Loucy (cell line): ENCODE data around the gene CYP19A1.

ENCODE experiments used
- H2AFZ ChIP-seq: fragments of 200-600 bp; sonication (generic); 2 replicates; pipeline ENCODE4 v1.6.0; 2016; ENCODE audit warnings: antibody characterized with exemption, mild to moderate bottlenecking, low read length, moderate library complexity
- H3F3A ChIP-seq: fragments of 200-600 bp; 2 replicates; pipeline ENCODE4 v1.6.0; 2016; ENCODE audit warnings: antibody characterized with exemption, low read depth, mild to moderate bottlenecking
- H3K27me3 ChIP-seq: fragments of 200-600 bp; sonication (generic); 2 replicates; pipeline ENCODE4 v1.6.1; 2014; ENCODE audit warnings: low read length, mild to moderate bottlenecking; ENCODE audit not compliant: insufficient read depth, poor library complexity, severe bottlenecking
- H3K36me3 ChIP-seq: fragments of 200-600 bp; sonication (generic); 2 replicates; pipeline ENCODE4 v1.6.1; 2016; ENCODE audit warnings: low read length; ENCODE audit not compliant: insufficient read depth
- H3K4me1 ChIP-seq: fragments of 200-600 bp; sonication (generic); 2 replicates; pipeline ENCODE4 v1.5.1; 2014; ENCODE audit warnings: low read length, mild to moderate bottlenecking; ENCODE audit not compliant: insufficient read depth, poor library complexity, severe bottlenecking
- H3K4me2 ChIP-seq: fragments of 200-600 bp; sonication (generic); 2 replicates; pipeline ENCODE4 v1.6.0; 2014; ENCODE audit warnings: antibody characterized with exemption, low read length, low read depth, mild to moderate bottlenecking; ENCODE audit not compliant: poor library complexity, severe bottlenecking
- H3K4me3 ChIP-seq: fragments of 200-600 bp; sonication (generic); 2 replicates; pipeline ENCODE4 v1.5.1; 2014; ENCODE audit warnings: low read length, mild to moderate bottlenecking, mixed read lengths; ENCODE audit not compliant: poor library complexity, severe bottlenecking
- H3K79me2 ChIP-seq: fragments of 200-600 bp; sonication (generic); 2 replicates; pipeline ENCODE4 v1.6.1; 2014; ENCODE audit warnings: low read length; ENCODE audit not compliant: insufficient read depth
- H3K9ac ChIP-seq: fragments of 200-600 bp; sonication (generic); 2 replicates; pipeline ENCODE4 v1.6.0; 2014; ENCODE audit warnings: mild to moderate bottlenecking, low read depth, low read length, moderate library complexity; ENCODE audit not compliant: poor library complexity, severe bottlenecking
- H3K9me2 ChIP-seq: fragments of 200-600 bp; sonication (generic); replicated peaks from 2 replicates; pipeline ENCODE4 v1.6.1; 2016; ENCODE audit warnings: low read depth, low read length, mixed read lengths
- H3K9me3 ChIP-seq: fragments of 200-600 bp; sonication (generic); 2 replicates; pipeline ENCODE4 v1.6.1; 2014; ENCODE audit warnings: mild to moderate bottlenecking, antibody characterized with exemption, low read length, low read depth; ENCODE audit not compliant: insufficient read depth
- H4K20me1 ChIP-seq: fragments of 200-600 bp; sonication (generic); 2 replicates; pipeline ENCODE4 v1.6.0; 2014; ENCODE audit warnings: antibody characterized with exemption, low read length, mild to moderate bottlenecking; ENCODE audit not compliant: insufficient read depth, poor library complexity, severe bottlenecking
- EZH2phosphoT487 ChIP-seq: fragments of 200-600 bp; IDR thresholded peaks from 2 replicates; pipeline ENCODE4 v1.6.1; 2018; ENCODE audit warnings: antibody characterized with exemption, mild to moderate bottlenecking, moderate library complexity, borderline replicate concordance
- TF ChIP-seq, protein P1 (sequence below): fragments of 200-600 bp; sonication (generic); conservative IDR thresholded peaks from 2 replicates; pipeline ENCODE4 v1.5.1; 2014; ENCODE audit warnings: mild to moderate bottlenecking, antibody characterized with exemption, low read length

CYP19A1 gene

DNA sequence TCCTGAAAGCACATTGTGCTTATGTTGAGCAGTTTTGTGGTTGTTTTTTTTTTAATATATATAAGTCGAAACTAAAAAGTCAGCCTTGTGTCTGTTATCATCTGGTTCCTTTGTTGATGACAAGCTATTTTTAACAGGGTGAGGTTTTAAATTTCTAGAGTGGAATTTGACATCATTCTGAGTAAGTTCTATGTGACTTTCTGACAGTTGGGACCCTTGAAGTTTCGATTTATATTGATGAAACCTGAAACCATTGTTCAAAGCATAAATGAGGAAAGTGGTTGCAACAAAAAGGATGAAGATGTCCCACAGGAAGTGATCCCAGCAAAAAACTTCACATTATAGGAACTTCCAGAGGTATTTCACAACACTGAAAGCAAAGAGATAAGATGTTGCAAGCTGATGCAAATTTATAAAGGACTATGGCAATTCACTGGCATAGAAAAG lies 94.0 kb downstream of the CYP19A1 start:
- Histone ChIP-seq H3K36me3 (no peaks in the 10 kb centered on the region), H3F3A (peaks cover 3% of the 10 kb centered on the region; the same call in 1 of the 2 replicates), H3K9ac (peak overlapping the region; percentile 8), H2AFZ (peak overlapping the region; percentile 56; the same call in 1 of the 2 replicates), H3K27me3 (no peaks in the 10 kb centered on the region), H4K20me1 (no peaks in the 10 kb centered on the region), H3K4me2 (peak overlapping the region; percentile 28), H3K79me2 (no peaks in the 10 kb centered on the region), H3K4me1 (peaks cover 45% of the 10 kb centered on the region), H3K4me3 (no peak overlapping the region), H3K9me2 (no peaks in the 10 kb centered on the region), H3K9me3 (no peaks in the 10 kb centered on the region)
- TF ChIP-seq, protein P1, sequence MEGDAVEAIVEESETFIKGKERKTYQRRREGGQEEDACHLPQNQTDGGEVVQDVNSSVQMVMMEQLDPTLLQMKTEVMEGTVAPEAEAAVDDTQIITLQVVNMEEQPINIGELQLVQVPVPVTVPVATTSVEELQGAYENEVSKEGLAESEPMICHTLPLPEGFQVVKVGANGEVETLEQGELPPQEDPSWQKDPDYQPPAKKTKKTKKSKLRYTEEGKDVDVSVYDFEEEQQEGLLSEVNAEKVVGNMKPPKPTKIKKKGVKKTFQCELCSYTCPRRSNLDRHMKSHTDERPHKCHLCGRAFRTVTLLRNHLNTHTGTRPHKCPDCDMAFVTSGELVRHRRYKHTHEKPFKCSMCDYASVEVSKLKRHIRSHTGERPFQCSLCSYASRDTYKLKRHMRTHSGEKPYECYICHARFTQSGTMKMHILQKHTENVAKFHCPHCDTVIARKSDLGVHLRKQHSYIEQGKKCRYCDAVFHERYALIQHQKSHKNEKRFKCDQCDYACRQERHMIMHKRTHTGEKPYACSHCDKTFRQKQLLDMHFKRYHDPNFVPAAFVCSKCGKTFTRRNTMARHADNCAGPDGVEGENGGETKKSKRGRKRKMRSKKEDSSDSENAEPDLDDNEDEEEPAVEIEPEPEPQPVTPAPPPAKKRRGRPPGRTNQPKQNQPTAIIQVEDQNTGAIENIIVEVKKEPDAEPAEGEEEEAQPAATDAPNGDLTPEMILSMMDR, result no peak
- no peak for TF ChIP-seq EZH2phosphoT487

DNA sequence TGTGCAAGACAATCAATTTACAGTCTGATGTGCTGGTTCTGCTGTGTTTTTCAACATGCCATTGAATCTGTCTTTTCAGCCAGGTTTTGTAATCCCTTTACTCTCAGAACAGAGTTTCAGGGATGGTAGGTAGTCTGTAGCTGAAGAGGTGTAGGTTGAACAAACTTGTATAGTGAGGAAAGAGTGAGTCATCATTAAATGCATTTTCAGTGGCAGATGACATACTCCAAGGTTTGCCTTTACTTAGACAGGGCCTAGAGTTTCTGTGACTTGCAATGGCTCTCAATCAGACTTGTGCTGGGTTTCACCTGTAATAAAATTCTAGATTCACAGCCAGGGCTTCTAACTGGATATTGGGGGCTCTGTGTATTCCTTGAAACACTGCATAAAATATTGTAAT lies 94.6 kb downstream of the CYP19A1 start:
- no peaks in the 10 kb centered on the region for H3K9me2 ChIP-seq
- H2AFZ ChIP-seq, result peak overlapping the region; percentile 31; the same call in 1 of the 2 replicates

DNA sequence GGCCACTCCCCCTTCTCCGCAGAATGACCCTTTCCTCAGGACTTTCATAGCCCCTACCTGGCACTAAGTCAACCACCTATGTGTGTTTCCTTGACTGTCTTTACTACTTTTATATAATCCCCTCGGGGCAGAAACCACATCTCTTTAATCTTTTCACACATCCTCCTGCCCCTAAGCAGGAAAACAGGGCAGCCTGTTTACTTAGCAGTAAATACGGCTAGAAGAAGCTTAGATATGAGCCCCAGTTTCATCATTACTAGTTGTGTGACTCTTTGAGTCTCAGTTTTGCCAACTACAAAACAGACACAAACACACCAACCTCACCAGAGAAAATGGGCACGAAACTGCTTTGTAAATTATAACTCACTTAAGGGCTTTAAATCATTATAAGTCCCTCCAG lies 98.3 kb downstream of the CYP19A1 start:
- Histone ChIP-seq H4K20me1 (no peaks in the 10 kb centered on the region), H3K36me3 (no peaks in the 10 kb centered on the region), H3K27me3 (no peaks in the 10 kb centered on the region), H3K4me3 (peak overlapping the region; percentile 55), H3F3A (peaks cover 6% of the 10 kb centered on the region; the same call in 1 of the 2 replicates), H3K79me2 (no peaks in the 10 kb centered on the region), H2AFZ (no peak overlapping the region), H3K9me2 (no peaks in the 10 kb centered on the region), H3K9ac (peak overlapping the region; percentile 44), H3K4me2 (peak overlapping the region; percentile 82), H3K9me3 (no peaks in the 10 kb centered on the region), H3K4me1 (peaks cover 64% of the 10 kb centered on the region)
- TF ChIP-seq EZH2phosphoT487, result no peak
- TF ChIP-seq, protein P1, result no peak

More for the DNA sequence above, 94.6 kb downstream of the CYP19A1 start:
- Histone ChIP-seq H3K27me3 (no peaks in the 10 kb centered on the region), H3F3A (peaks cover 3% of the 10 kb centered on the region; the same call in 1 of the 2 replicates), H3K9me3 (no peaks in the 10 kb centered on the region), H3K9ac (peak overlapping the region; percentile 8), H3K4me3 (no peak overlapping the region), H3K79me2 (no peaks in the 10 kb centered on the region), H3K36me3 (no peaks in the 10 kb centered on the region), H4K20me1 (no peaks in the 10 kb centered on the region), H3K4me1 (peaks cover 51% of the 10 kb centered on the region), H3K4me2 (peak overlapping the region; percentile 28)
- no peak for TF ChIP-seq EZH2phosphoT487
- TF ChIP-seq, protein P1, result no peak
